ENCODE measurements around the gene BLID.

GRCh38 chr11:122131126-122131525 is 15.1 kb upstream of the BLID start:
- TF ChIP-seq POLR2A (IDR thresholded peaks at IDR 0.05) (no peak), CTCF (IDR thresholded peaks at IDR 0.05) (no peak)

Data from vagina (tissue), 2 donors.